ENCODE results near the gene CHAF1B. TPM values are rescaled to one million over a fixed set of nuclear protein-coding genes. Genes with fewer than 3 reads are reported as not detected.

Gene CHAF1B
- total RNA-seq, 3 donors from 2014 or later: 1.4 to 4.7 (median 1.5) TPM

DNA sequence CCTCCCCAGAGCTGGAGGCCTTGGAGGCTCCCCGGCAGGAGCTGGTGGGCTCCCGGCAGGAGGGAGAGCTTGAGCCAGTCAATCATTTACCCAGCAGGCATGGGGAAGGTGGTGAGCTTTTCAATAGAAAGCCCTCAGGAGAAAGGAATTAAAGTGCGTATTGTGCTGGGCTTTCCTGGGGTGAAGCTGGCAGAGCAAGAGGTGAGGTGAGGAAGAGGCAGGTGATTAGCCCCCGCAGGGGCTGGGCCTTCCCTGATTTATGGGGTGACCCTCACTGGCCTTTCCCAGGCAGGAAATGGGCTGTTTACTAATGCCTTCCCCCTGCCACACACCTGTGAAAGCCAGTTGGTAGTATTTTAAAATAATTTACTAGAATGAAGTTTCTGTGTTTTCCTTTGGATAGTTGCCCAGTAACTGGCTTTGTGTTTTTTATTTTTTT, 68.9 kb downstream of the CHAF1B start:
- TF ChIP-seq, protein P1, sequence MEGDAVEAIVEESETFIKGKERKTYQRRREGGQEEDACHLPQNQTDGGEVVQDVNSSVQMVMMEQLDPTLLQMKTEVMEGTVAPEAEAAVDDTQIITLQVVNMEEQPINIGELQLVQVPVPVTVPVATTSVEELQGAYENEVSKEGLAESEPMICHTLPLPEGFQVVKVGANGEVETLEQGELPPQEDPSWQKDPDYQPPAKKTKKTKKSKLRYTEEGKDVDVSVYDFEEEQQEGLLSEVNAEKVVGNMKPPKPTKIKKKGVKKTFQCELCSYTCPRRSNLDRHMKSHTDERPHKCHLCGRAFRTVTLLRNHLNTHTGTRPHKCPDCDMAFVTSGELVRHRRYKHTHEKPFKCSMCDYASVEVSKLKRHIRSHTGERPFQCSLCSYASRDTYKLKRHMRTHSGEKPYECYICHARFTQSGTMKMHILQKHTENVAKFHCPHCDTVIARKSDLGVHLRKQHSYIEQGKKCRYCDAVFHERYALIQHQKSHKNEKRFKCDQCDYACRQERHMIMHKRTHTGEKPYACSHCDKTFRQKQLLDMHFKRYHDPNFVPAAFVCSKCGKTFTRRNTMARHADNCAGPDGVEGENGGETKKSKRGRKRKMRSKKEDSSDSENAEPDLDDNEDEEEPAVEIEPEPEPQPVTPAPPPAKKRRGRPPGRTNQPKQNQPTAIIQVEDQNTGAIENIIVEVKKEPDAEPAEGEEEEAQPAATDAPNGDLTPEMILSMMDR (IDR thresholded peaks at IDR 0.05): no peak
- intact Hi-C loops (cut with DNase I, micrococcal nuclease): no loop called here
- no peaks in the 10 kb centered on the region for H3K36me3 ChIP-seq (ENCODE audit: low read depth)
- H3K4me1 ChIP-seq (ENCODE audit: low read depth): no peaks in the 10 kb centered on the region
- DNase-seq (no peak), ATAC-seq (no peak)
- H3K9me3 ChIP-seq: no peaks in the 10 kb centered on the region
- no peak overlapping the region for H3K4me3 ChIP-seq

DNA sequence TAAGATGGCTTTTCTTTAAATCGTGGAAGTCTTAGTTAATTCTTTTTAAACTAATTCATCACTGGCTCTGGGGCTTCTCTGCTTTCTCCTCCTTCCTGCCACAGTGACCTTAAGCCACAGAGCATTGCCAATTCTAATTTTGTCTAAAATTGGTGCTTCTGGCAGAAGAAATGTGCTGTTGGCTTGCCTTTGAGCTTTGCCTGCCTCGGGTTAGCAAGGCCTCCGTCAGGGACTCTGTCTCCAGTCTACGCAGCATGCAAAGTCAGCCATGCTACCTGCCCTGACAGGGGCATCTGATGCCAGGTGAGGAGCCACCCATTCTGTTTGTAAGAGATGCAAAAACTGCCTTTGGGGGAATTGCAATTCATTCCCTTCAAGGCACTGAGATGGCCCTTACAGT, 69.5 kb downstream of the CHAF1B start:
- no peaks in the 10 kb centered on the region for H3K4me1 ChIP-seq (ENCODE audit: low read depth)
- no peak overlapping the region for H3K4me3 ChIP-seq
- no peaks in the 10 kb centered on the region for H3K9me3 ChIP-seq
- TF ChIP-seq, protein P1 (IDR thresholded peaks at IDR 0.05): no peak
- intact Hi-C loops (cut with DNase I, micrococcal nuclease): no loop called here
- ATAC-seq (no peak), DNase-seq (no peak)
- H3K36me3 ChIP-seq (ENCODE audit: low read depth): no peaks in the 10 kb centered on the region

DNA sequence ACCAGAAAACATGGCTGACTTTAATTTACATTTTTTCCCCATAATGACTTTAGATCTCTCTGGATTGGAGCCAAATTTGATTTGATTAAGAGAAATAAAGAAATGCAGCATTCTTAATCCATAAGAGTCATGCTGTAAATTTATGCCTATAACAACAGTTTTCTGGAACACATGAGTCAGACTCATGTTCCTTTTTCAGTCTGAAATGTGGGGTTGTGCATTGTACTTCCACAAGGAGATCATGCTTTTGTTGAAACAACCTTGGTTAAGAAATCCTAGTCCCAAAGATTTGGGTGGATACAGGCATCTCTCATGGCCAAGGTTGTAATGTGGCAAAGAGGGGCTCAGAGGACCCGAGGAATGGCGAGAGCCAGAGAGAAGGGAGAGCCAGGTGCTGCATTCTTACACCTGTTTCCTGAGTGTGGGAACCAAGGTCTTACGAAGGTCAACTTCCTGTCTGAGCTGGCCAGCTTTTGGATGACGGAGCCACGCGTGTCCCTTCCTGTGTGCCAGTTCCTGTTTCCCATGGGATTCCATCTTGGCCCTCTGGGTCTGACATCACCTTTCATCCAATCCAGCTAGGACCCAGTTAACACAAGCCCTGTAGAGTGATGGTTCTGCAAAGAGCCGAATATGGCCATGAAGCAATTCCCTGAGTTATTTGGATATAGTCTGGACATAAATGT, 71.7 kb downstream of the CHAF1B start:
- TF ChIP-seq, protein P1 (IDR thresholded peaks at IDR 0.05): no peak
- H3K4me3 ChIP-seq: no peak overlapping the region
- no peak for DNase-seq
- intact Hi-C loops (cut with DNase I, micrococcal nuclease): no loop called here
- H3K4me1 ChIP-seq (ENCODE audit: low read depth): no peaks in the 10 kb centered on the region
- ATAC-seq: no peak
- H3K9me3 ChIP-seq: no peaks in the 10 kb centered on the region
- H3K36me3 ChIP-seq (ENCODE audit: low read depth): no peaks in the 10 kb centered on the region

DNA sequence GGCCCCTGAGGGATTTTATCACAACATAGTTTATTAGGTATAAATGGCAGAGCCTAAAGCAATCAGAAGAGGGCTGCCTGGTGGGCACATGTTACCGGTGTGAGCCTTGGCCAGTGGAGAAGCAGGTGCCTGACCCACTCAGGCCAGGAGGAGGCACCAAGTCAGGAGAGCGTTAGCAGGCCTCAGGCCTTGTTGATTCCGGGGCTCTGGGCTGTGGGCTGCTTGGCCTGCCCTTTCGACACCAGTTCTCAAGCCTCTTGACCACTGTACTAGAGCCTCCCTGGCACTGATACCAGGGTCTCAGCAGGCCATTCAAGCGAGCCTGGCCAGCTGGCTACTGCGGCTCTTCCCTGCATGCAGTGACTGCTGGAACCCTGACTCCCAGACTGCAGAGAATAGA, 73.9 kb downstream of the CHAF1B start:
- intact Hi-C loops (cut with DNase I, micrococcal nuclease): no loop called here
- no peaks in the 10 kb centered on the region for H3K9me3 ChIP-seq
- no peak for DNase-seq
- H3K4me3 ChIP-seq: no peak overlapping the region
- H3K4me1 ChIP-seq (ENCODE audit: low read depth): peaks cover 5% of the 10 kb centered on the region
- TF ChIP-seq, protein P1 (IDR thresholded peaks at IDR 0.05): no peak
- no peaks in the 10 kb centered on the region for H3K36me3 ChIP-seq (ENCODE audit: low read depth)
- ATAC-seq: no peak

DNA sequence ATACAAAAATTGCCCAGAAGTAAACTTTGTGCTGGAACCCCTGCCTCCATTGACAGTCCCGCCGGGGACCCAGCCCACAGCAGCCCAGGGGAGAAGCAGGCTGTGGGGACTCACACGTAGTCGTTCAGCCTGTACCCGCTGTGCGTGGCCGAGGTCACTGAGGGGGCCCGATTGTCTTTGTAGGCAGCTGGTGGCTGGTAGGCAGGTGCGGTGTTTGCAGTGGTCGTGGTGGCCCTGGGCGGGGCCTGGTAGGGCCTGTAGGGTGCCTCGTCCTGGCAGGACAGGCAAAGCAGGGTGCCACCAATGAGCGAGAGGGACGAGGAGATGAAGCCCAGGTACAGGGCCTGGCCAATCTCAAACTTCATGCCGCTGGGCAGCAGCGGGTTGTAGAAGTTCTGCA, 75.7 kb downstream of the CHAF1B start:
- no peak for DNase-seq
- Histone ChIP-seq H3K4me3 (no peak overlapping the region), H3K36me3 (ENCODE audit: low read depth) (no peaks in the 10 kb centered on the region), H3K9me3 (no peaks in the 10 kb centered on the region), H3K4me1 (ENCODE audit: low read depth) (peaks cover 5% of the 10 kb centered on the region)
- intact Hi-C loops (cut with DNase I, micrococcal nuclease): no loop called here
- TF ChIP-seq, protein P1 (IDR thresholded peaks at IDR 0.05): no peak
- no peak for ATAC-seq
